GM12891 (cell line): ENCODE measurements around the gene FKBP5.
"Not testable (repeated sequence)": the region's sequence is repeated elsewhere in the genome, so short reads cannot be mapped to it uniquely, and the experiment has no call there.

Source experiments
- DNase-seq: peaks from one replicate; pipeline ENCODE4 v3.0.0; 2011; ENCODE audit warnings: low spot score; ENCODE audit not compliant: insufficient read length
- FAIRE-seq: peaks from 2 replicates; lab custom pipeline; 2011; peaks lifted over from hg19 to GRCh38; lab: Jason Lieb, UNC
- PAX5 ChIP-seq: IDR thresholded peaks from 2 replicates; pipeline ENCODE4 v1.6.1; 2011; ENCODE audit warnings: low read length, moderate library complexity, mild to moderate bottlenecking; ENCODE audit not compliant: insufficient read depth, severe bottlenecking
- POLR2A ChIP-seq: IDR thresholded peaks from 2 replicates; pipeline ENCODE4 v1.6.1; 2011; ENCODE audit warnings: low read depth, low read length, control low read depth
- POLR2AphosphoS5 ChIP-seq: IDR thresholded peaks from 2 replicates; pipeline ENCODE4 v1.6.1; 2011; ENCODE audit warnings: low read depth, low read length, control low read depth
- POU2F2 ChIP-seq: IDR thresholded peaks from 2 replicates; pipeline ENCODE4 v1.6.1; 2011; ENCODE audit warnings: low read depth, mild to moderate bottlenecking, control low read depth, low read length, moderate library complexity
- SPI1 ChIP-seq: IDR thresholded peaks from 2 replicates; pipeline ENCODE4 v1.6.1; 2011; ENCODE audit warnings: low read depth, low read length, control low read depth
- TAF1 ChIP-seq: IDR thresholded peaks from 2 replicates; pipeline ENCODE4 v1.6.1; 2011; ENCODE audit warnings: low read depth, low read length, control low read depth

Gene FKBP5

DNA sequence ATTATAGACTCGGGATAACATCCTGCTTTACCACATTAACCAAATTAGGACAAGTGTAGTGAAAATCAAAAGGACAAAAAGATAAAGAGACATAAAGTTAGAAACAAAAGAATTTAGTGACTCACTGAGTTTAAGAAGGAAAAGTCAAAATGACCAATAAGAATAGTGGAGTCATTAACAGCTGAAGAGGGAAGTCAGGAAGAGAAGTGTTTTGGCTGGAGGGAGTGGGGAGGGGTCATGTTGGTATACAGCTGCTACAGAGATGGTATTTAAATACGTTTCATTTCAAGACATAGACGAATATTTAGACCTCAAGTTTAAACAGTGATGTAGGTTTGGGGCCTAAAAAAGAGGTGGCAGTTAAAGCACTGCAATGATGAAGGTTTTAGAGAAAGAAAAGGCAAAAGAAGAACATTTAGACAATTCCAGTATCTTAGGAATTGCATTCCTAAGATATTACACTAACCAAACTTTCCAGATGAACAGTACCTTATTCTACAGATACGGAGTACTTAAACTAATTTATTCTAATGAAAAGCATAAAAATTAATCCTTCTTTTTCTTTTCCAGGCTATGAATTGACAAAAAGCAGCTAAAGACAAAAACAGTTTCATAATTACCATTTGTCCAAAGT lies 10.6 kb downstream of the FKBP5 start:
- no peak for FAIRE-seq
- DNase-seq, result no peak
- TF ChIP-seq TAF1, result no peak
- TF ChIP-seq SPI1, result no peak

GRCh38 chr6:35677456-35677855 lies 11.3 kb downstream of the FKBP5 start:
- FAIRE-seq (no peak), DNase-seq (no peak)
- TF ChIP-seq PAX5 (no peak), POLR2A (no peak), POU2F2 (no peak), POLR2AphosphoS5 (no peak), TAF1 (no peak), SPI1 (no peak)

- DNase-seq (no peak), FAIRE-seq (no peak)
- TF ChIP-seq POU2F2 (no peak), POLR2AphosphoS5 (no peak), TAF1 (no peak), SPI1 (no peak), PAX5 (no peak), POLR2A (no peak)
Measured at GRCh38 chr6:35675871-35676459, 12.8 kb downstream of the FKBP5 start.

DNA sequence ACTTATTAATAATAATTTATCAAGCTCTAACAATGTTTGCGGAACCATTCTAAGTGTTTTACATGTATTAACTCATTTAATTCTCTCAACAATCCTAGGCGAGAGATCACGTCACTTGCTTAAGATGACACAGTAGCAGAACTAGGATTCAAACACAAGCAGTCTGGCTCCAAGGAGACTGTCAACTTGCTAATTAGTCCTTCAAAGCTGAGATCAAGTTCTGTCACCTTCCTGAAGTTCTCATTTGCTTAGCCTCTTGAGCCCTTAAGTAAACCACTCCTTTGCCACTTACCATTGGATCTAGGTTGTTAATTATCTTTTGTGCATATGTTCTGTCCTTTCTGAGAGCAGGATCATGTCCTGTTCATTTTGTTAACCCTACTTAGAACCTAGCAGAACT lies 14.1 kb downstream of the FKBP5 start:
- TF ChIP-seq POU2F2, result no peak
- TF ChIP-seq POLR2AphosphoS5, result no peak
- TF ChIP-seq TAF1, result no peak
- no peak for TF ChIP-seq SPI1
- no peak for TF ChIP-seq PAX5
- TF ChIP-seq POLR2A, result no peak
- DNase-seq (no peak), FAIRE-seq (no peak)

DNA sequence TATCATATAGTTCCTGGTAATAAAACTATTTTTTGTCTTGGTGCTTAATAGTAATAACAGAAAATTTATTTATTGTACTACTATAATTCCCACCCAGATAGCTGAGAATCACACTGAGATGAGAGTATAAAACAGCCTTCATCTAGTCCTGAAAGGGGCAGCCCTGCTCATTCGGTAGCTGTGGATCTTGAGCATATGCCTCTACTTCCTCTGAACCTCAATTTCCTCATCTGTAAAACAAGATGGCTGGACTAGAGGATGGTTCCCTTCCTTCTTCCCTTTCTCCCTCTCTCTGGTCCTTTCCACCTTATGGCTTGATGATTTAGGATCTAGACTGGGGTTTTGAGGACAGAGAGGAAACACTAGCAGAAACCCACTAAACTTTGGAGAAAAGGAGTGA lies 15.0 kb downstream of the FKBP5 start:
- DNase-seq (no peak), FAIRE-seq (no peak)
- no peak for TF ChIP-seq SPI1
- no peak for TF ChIP-seq POU2F2
- no peak for TF ChIP-seq PAX5
- no peak for TF ChIP-seq POLR2A
- TF ChIP-seq TAF1, result no peak
- TF ChIP-seq POLR2AphosphoS5, result no peak

DNA sequence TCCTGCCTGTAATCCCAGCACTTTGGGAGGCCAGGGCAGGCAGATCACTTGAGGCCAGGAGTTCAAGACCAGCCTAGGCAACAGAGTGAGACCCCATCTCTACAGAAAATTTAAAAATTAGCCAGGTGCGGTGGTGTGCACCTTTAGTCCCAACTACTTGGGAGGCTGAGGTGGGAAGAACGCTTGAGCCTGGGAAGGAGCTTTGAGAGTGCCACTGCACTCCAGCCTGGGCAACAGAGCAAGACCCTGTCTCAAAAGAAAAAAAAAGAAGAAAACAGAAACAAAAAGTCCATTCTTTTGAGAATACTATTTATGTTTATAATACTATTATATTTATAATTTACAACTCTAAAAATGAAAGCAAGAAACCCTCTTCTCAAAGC lies 15.4 kb downstream of the FKBP5 start:
- FAIRE-seq, DNase-seq: not testable (repeated sequence)

- not testable (repeated sequence) for FAIRE-seq, DNase-seq
Measured at GRCh38 chr6:35670453-35670852, 18.3 kb downstream of the FKBP5 start.

GRCh38 chr6:35669451-35670045 lies 19.2 kb downstream of the FKBP5 start:
- no peak for TF ChIP-seq POLR2AphosphoS5
- no peak for TF ChIP-seq TAF1
- TF ChIP-seq POLR2A, result no peak
- no peak for TF ChIP-seq POU2F2
- TF ChIP-seq SPI1, result no peak
- no peak for TF ChIP-seq PAX5
- DNase-seq, result no peak
- FAIRE-seq, result peak; percentile 84

GRCh38 chr6:35668744-35669450 lies 19.8 kb downstream of the FKBP5 start:
- DNase-seq (no peak), FAIRE-seq (no peak)
- no peak for TF ChIP-seq PAX5
- no peak for TF ChIP-seq TAF1
- TF ChIP-seq POLR2AphosphoS5, result no peak
- TF ChIP-seq POLR2A, result no peak
- no peak for TF ChIP-seq SPI1
- TF ChIP-seq POU2F2, result no peak

DNA sequence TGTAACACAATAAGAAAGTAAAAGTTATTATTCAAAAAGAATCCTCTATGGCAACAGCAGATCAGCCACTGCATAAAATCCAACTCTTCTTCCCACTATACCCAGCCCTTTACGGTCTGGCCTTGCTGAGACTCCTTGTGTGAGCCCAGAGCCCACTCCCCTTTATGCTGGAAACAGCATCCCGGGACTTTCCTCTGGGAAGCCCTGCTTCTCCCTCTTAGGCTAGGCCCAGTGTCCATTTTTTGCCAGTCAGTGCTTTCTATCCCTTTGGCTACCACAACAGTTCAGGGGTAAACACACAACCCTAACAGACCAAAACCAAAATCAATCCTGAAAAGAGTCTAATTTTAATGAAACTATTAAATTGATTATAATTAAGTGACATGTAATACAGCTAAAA lies 20.6 kb downstream of the FKBP5 start:
- FAIRE-seq, result no peak
- TF ChIP-seq PAX5 (no peak), SPI1 (no peak), POLR2A (no peak), POU2F2 (no peak), POLR2AphosphoS5 (no peak), TAF1 (no peak)
- no peak for DNase-seq
